Activated T-cell treated with anti-CD3 and anti-CD28 coated beads, Interleukin-2, amount 50 U/mL, for 4 hours (primary cell): ENCODE data around the gene CAMK1G. TPM values are rescaled to one million over a fixed set of nuclear protein-coding genes. Genes with fewer than 3 reads are reported as not detected.
A peak's percentile ranks its signal among the peaks of the same experiment; 100 is the strongest.

Experiments used
- ATAC-seq, 2 donors: fragments of 200-7000 bp; cut with Tn5 transposase; one replicate each; pipeline ENCODE4 v1.10.0; 2021
- DNase-seq: peaks from one replicate; pipeline ENCODE4 v3.0.0-alpha.2; 2020
- H3K27me3 Mint-ChIP-seq: one replicate; pipeline ENCODE4 v1.8.0; 2021; ENCODE audit warnings: low read depth, mixed read lengths
- H3K36me3 Mint-ChIP-seq: one replicate; pipeline ENCODE4 v1.8.0; 2022; ENCODE audit warnings: mixed read lengths; ENCODE audit not compliant: insufficient read depth
- H3K4me1 Mint-ChIP-seq: one replicate; pipeline ENCODE4 v1.8.0; 2021; ENCODE audit warnings: low read depth, mixed read lengths
- H3K4me3 Mint-ChIP-seq: one replicate; pipeline ENCODE4 v1.8.0; 2021; ENCODE audit warnings: mild to moderate bottlenecking, moderate library complexity, mixed read lengths
- H3K9me3 Mint-ChIP-seq: one replicate; pipeline ENCODE4 v1.8.0; 2021; ENCODE audit warnings: mixed read lengths
- total RNA-seq, 3 donors: library from RNA; stranded (reverse); gene quantifications; one replicate each; pipeline ENCODE4 v1.2.1, GENCODE V29; 2021

Gene CAMK1G
- total RNA-seq, 3 donors from 2014 or later = 0.08 to 0.15 (median 0.14) TPM

- Mint-ChIP-seq H3K9me3 (no peaks in the 10 kb centered on the region), H3K36me3 (no peaks in the 10 kb centered on the region), H3K4me1 (peaks cover 4% of the 10 kb centered on the region), H3K27me3 (no peaks in the 10 kb centered on the region), H3K4me3 (no peak overlapping the region)
- no peak for DNase-seq
- no peak for ATAC-seq
These were observed 43.0 kb downstream of the CAMK1G start for GRCh38 chr1:209626346-209627026.

GRCh38 chr1:209627027-209627731 lies 43.7 kb downstream of the CAMK1G start:
- H3K27me3 Mint-ChIP-seq = no peaks in the 10 kb centered on the region
- no peaks in the 10 kb centered on the region for H3K9me3 Mint-ChIP-seq
- no peaks in the 10 kb centered on the region for H3K36me3 Mint-ChIP-seq
- no peak overlapping the region for H3K4me3 Mint-ChIP-seq
- DNase-seq (no peak), ATAC-seq (peak in 1 of 2 donors; percentile 24)
- peaks cover 4% of the 10 kb centered on the region for H3K4me1 Mint-ChIP-seq

GRCh38 chr1:209627732-209628196 lies 44.2 kb downstream of the CAMK1G start:
- no peak overlapping the region for H3K4me3 Mint-ChIP-seq

GRCh38 chr1:209628618-209629299 lies 45.2 kb downstream of the CAMK1G start:
- H3K4me1 Mint-ChIP-seq = peaks cover 4% of the 10 kb centered on the region
- no peak overlapping the region for H3K4me3 Mint-ChIP-seq

More at GRCh38 chr1:209627732-209628196, 44.2 kb downstream of the CAMK1G start:
- H3K9me3 Mint-ChIP-seq = no peaks in the 10 kb centered on the region
- H3K27me3 Mint-ChIP-seq = no peaks in the 10 kb centered on the region
- no peaks in the 10 kb centered on the region for H3K36me3 Mint-ChIP-seq
- H3K4me1 Mint-ChIP-seq = peaks cover 4% of the 10 kb centered on the region
- DNase-seq (peak; percentile 77), ATAC-seq (peak; percentile 87 to 91)

GRCh38 chr1:209629621-209630382 lies 46.3 kb downstream of the CAMK1G start:
- Mint-ChIP-seq H3K4me3 (no peak overlapping the region), H3K9me3 (no peaks in the 10 kb centered on the region), H3K4me1 (peaks cover 4% of the 10 kb centered on the region), H3K27me3 (no peaks in the 10 kb centered on the region), H3K36me3 (no peaks in the 10 kb centered on the region)
- no peak for ATAC-seq
- DNase-seq = no peak

More at GRCh38 chr1:209628618-209629299, 45.2 kb downstream of the CAMK1G start:
- no peaks in the 10 kb centered on the region for H3K27me3 Mint-ChIP-seq
- DNase-seq (no peak), ATAC-seq (no peak)
- H3K9me3 Mint-ChIP-seq = no peaks in the 10 kb centered on the region
- H3K36me3 Mint-ChIP-seq = no peaks in the 10 kb centered on the region

GRCh38 chr1:209630383-209631225 lies 47.1 kb downstream of the CAMK1G start:
- H3K9me3 Mint-ChIP-seq = no peaks in the 10 kb centered on the region
- H3K36me3 Mint-ChIP-seq = no peaks in the 10 kb centered on the region
- H3K27me3 Mint-ChIP-seq = no peaks in the 10 kb centered on the region
- ATAC-seq (no peak), DNase-seq (no peak)
- peaks cover 4% of the 10 kb centered on the region for H3K4me1 Mint-ChIP-seq
- no peak overlapping the region for H3K4me3 Mint-ChIP-seq

GRCh38 chr1:209633335-209633997 lies 50.0 kb downstream of the CAMK1G start:
- no peaks in the 10 kb centered on the region for H3K27me3 Mint-ChIP-seq
- DNase-seq (no peak), ATAC-seq (no peak)
- no peaks in the 10 kb centered on the region for H3K9me3 Mint-ChIP-seq
- H3K36me3 Mint-ChIP-seq = no peaks in the 10 kb centered on the region
- no peak overlapping the region for H3K4me3 Mint-ChIP-seq
- H3K4me1 Mint-ChIP-seq = no peaks in the 10 kb centered on the region

GRCh38 chr1:209634005-209634737 lies 50.7 kb downstream of the CAMK1G start:
- ATAC-seq (no peak), DNase-seq (no peak)
- Mint-ChIP-seq H3K4me1 (no peaks in the 10 kb centered on the region), H3K4me3 (no peak overlapping the region), H3K36me3 (no peaks in the 10 kb centered on the region), H3K9me3 (no peaks in the 10 kb centered on the region), H3K27me3 (no peaks in the 10 kb centered on the region)

- H3K36me3 Mint-ChIP-seq = no peaks in the 10 kb centered on the region
- DNase-seq = no peak
- H3K4me1 Mint-ChIP-seq = no peaks in the 10 kb centered on the region
- H3K4me3 Mint-ChIP-seq = no peak overlapping the region
- ATAC-seq = no peak
- no peaks in the 10 kb centered on the region for H3K27me3 Mint-ChIP-seq
- H3K9me3 Mint-ChIP-seq = no peaks in the 10 kb centered on the region
These were observed 52.3 kb downstream of the CAMK1G start for GRCh38 chr1:209635850-209636249.

- Mint-ChIP-seq H3K4me3 (no peak overlapping the region), H3K9me3 (no peaks in the 10 kb centered on the region), H3K36me3 (no peaks in the 10 kb centered on the region), H3K27me3 (no peaks in the 10 kb centered on the region), H3K4me1 (no peaks in the 10 kb centered on the region)
- DNase-seq (no peak), ATAC-seq (no peak)
These were observed 58.3 kb downstream of the CAMK1G start for GRCh38 chr1:209641832-209642172.

GRCh38 chr1:209642816-209643215 lies 59.3 kb downstream of the CAMK1G start:
- Mint-ChIP-seq H3K27me3 (no peaks in the 10 kb centered on the region), H3K4me3 (no peak overlapping the region), H3K36me3 (no peaks in the 10 kb centered on the region)

GRCh38 chr1:209643285-209644020 lies 59.9 kb downstream of the CAMK1G start:
- Mint-ChIP-seq H3K9me3 (no peaks in the 10 kb centered on the region), H3K4me1 (no peaks in the 10 kb centered on the region), H3K4me3 (no peak overlapping the region), H3K27me3 (no peaks in the 10 kb centered on the region), H3K36me3 (no peaks in the 10 kb centered on the region)
- DNase-seq = no peak
- no peak for ATAC-seq

More at GRCh38 chr1:209642816-209643215, 59.3 kb downstream of the CAMK1G start:
- DNase-seq (no peak), ATAC-seq (no peak)
- H3K4me1 Mint-ChIP-seq = no peaks in the 10 kb centered on the region
- H3K9me3 Mint-ChIP-seq = no peaks in the 10 kb centered on the region
